ENCODE measurements around the gene WBP2.

- TF ChIP-seq CTCF (IDR thresholded peaks at IDR 0.05) (no peak), POLR2A (IDR thresholded peaks at IDR 0.05) (no peak)
These were observed 42.9 kb upstream of the WBP2 start for GRCh38 chr17:75898065-75898464.
